AG10803 (cell line): Measurements from ENCODE around the gene RAB11B.
"Not testable (repeated sequence)": the region's sequence is repeated elsewhere in the genome, so short reads cannot be mapped to it uniquely, and the experiment has no call there.

Experiments
- DNase-seq: peaks from one replicate; pipeline ENCODE4 v3.0.0; 2010; ENCODE audit warnings: low read depth
- H3K4me3 ChIP-seq: 2 replicates; pipeline ENCODE4 v1.5.1; 2011; ENCODE audit warnings: mild to moderate bottlenecking, low read length, control low read depth
- CTCF ChIP-seq: conservative IDR thresholded peaks from 2 replicates; pipeline ENCODE4 v1.5.1; 2011; ENCODE audit warnings: mild to moderate bottlenecking, low read length, control low read depth, inconsistent platforms

The RAB11B gene

GRCh38 chr19:8403098-8403819 lies 13.1 kb downstream of the RAB11B start:
- no peak overlapping the region for H3K4me3 ChIP-seq
- no peak for DNase-seq
- TF ChIP-seq CTCF: no peak

- no peak for DNase-seq
- no peak overlapping the region for H3K4me3 ChIP-seq
- no peak for TF ChIP-seq CTCF
Observed at GRCh38 chr19:8403820-8404109, 13.6 kb downstream of the RAB11B start.

- no peak for TF ChIP-seq CTCF
- no peak overlapping the region for H3K4me3 ChIP-seq
- no peak for DNase-seq
Observed at GRCh38 chr19:8404391-8405151, 14.4 kb downstream of the RAB11B start.

GRCh38 chr19:8410718-8411117 lies 20.6 kb downstream of the RAB11B start:
- not testable (repeated sequence) for H3K4me3 ChIP-seq, DNase-seq

GRCh38 chr19:8412783-8413628 lies 22.8 kb downstream of the RAB11B start, which contains the start of gene MARCHF2:
TSS of gene MARCHF2 (plus strand) at chr19:8413305. CDS start at chr19:8421841, 8,536 bp downstream.
- peak; percentile 52 for TF ChIP-seq CTCF
- peak within 1 kb of the TSS; percentile 71 for H3K4me3 ChIP-seq
- DNase-seq: peak; percentile 96

GRCh38 chr19:8413629-8413995 lies 23.5 kb downstream of the RAB11B start:
- no peak for TF ChIP-seq CTCF
- no peak for DNase-seq
- peak overlapping the region; percentile 71 for H3K4me3 ChIP-seq

GRCh38 chr19:8416796-8417195 lies 26.6 kb downstream of the RAB11B start:
- no peak for TF ChIP-seq CTCF
- DNase-seq: no peak
- no peak overlapping the region for H3K4me3 ChIP-seq
